Esophagus squamous epithelium (tissue), 5 donors: Measurements from ENCODE around the gene RTP5. TPM values are rescaled to one million over a fixed set of nuclear protein-coding genes. Genes with fewer than 3 reads are reported as not detected.

Experiments
- DNase-seq: peaks from one replicate; lab custom pipeline; 2025; lab: John Stamatoyannopoulos, UW
- H3K27ac ChIP-seq, 4 donors: fragments of 200-600 bp; sonication (generic); one replicate each; pipeline ENCODE4 v1.5.1; 2016 to 2019; ENCODE audit warnings: mild to moderate bottlenecking in 1 of 4
- H3K27me3 ChIP-seq, 4 donors: fragments of 200-600 bp; sonication (generic); 1 replicate in 3 of 4; 2 replicates in 1 of 4; pipeline versions ENCODE4 v1.5.1 to v1.6.0; 2017 to 2021; ENCODE audit warnings: antibody characterized with exemption in 1 of 4
- H3K36me3 ChIP-seq, 3 donors: fragments of 200-600 bp; sonication (generic); one replicate each; pipeline ENCODE4 v1.5.1; 2016 to 2019
- H3K4me1 ChIP-seq, 3 donors: fragments of 200-600 bp; sonication (generic); one replicate each; pipeline ENCODE4 v1.5.1; 2017 to 2019
- H3K4me3 ChIP-seq, 4 donors: fragments of 200-600 bp; sonication (generic); 1 replicate in 3 of 4; 2 replicates in 1 of 4; pipeline ENCODE4 v1.5.1; 2016 to 2019; ENCODE audit warnings: mild to moderate bottlenecking in 2 of 4, moderate library complexity in 1 of 4
- H3K9me3 ChIP-seq, 3 donors: fragments of 200-600 bp; sonication (generic); one replicate each; pipeline ENCODE4 v1.5.1; 2016 to 2019
- CTCF ChIP-seq, 6 experiments: fragments of 450-650 bp in 4 of 6; fragments of 200-600 bp in 2 of 6; sonication (generic) in 2 of 6; IDR thresholded peaks; one replicate each; pipeline ENCODE4 v1.5.1; 2016 to 2019; ENCODE audit warnings: antibody characterized with exemption in 6 of 6, mild to moderate bottlenecking in 4 of 6, moderate library complexity in 4 of 6
- POLR2A ChIP-seq, 4 donors: fragments of 450-650 bp; IDR thresholded peaks; one replicate each; pipeline ENCODE4 v1.6.1; 2017; ENCODE audit warnings: antibody characterized with exemption in 4 of 4, mild to moderate bottlenecking in 4 of 4, moderate library complexity in 3 of 4
- WGBS, 2 donors: methylation state at CpG; one replicate each; pipeline ENCODE4 v1.1.5; 2018; 5-methylcytosine and 5-hydroxymethylcytosine counted together
- intact Hi-C: fragments of 100-400 bp; cut with DNase I; formaldehyde crosslinking; loops from one replicate; pipeline ENCODE4 v1.15.0; 2022
- total RNA-seq, 4 donors: library from RNA; depleted of rRNA; stranded (reverse); fragments of >200 nt; gene quantifications; one replicate each; pipeline ENCODE4 v1.1.0, GENCODE V29; 2016
- donor health status: DM: yes; HTN: yes; CAD: no.

The RTP5 gene
- total RNA-seq, 4 donors from 2014 or later = 0.12 to 0.19 TPM; not detected in 2

- intact Hi-C loops = loop anchor here (10.0 kb wide), 1 partner anchor 142 kb away; the partner anchor contains the start of gene D2HGDH
- Histone ChIP-seq H3K27me3 (peaks cover 0 to 12% (median 0%) of the 10 kb centered on the region in 4 donors), H3K27ac (no peak overlapping the region), H3K36me3 (no peaks in the 10 kb centered on the region), H3K4me1 (peaks cover 4 to 18% (median 8%) of the 10 kb centered on the region in 3 donors), H3K9me3 (no peaks in the 10 kb centered on the region), H3K4me3 (no peak overlapping the region)
- no peak for TF ChIP-seq CTCF (IDR thresholded peaks at IDR 0.05)
- no peak for TF ChIP-seq POLR2A (IDR thresholded peaks at IDR 0.05)
- no peak for DNase-seq
- WGBS, 2 donors = 64 to 80% methylated on average over 2 to 3 of the region's 18 CpGs
Measured at GRCh38 chr2:241876528-241877196, 7.1 kb downstream of the RTP5 start.

GRCh38 chr2:241877197-241877685 lies 7.7 kb downstream of the RTP5 start:
- H3K4me1 ChIP-seq = peaks cover 9 to 24% (median 14%) of the 10 kb centered on the region in 3 donors
- no peak for TF ChIP-seq POLR2A (IDR thresholded peaks at IDR 0.05)
- TF ChIP-seq CTCF (IDR thresholded peaks at IDR 0.05) = no peak
- no peak for DNase-seq
- no peaks in the 10 kb centered on the region for H3K9me3 ChIP-seq
- 48 to 55% methylated on average over 5 to 12 of the region's 16 CpGs for WGBS, 2 donors
- H3K4me3 ChIP-seq = no peak overlapping the region
- no peaks in the 10 kb centered on the region for H3K36me3 ChIP-seq
- H3K27ac ChIP-seq = no peak overlapping the region
- intact Hi-C loops = loop anchor here (10.0 kb wide), 1 partner anchor 142 kb away; the partner anchor contains the start of gene D2HGDH
- peaks cover 0 to 6% (median 0%) of the 10 kb centered on the region in 4 donors for H3K27me3 ChIP-seq

DNA sequence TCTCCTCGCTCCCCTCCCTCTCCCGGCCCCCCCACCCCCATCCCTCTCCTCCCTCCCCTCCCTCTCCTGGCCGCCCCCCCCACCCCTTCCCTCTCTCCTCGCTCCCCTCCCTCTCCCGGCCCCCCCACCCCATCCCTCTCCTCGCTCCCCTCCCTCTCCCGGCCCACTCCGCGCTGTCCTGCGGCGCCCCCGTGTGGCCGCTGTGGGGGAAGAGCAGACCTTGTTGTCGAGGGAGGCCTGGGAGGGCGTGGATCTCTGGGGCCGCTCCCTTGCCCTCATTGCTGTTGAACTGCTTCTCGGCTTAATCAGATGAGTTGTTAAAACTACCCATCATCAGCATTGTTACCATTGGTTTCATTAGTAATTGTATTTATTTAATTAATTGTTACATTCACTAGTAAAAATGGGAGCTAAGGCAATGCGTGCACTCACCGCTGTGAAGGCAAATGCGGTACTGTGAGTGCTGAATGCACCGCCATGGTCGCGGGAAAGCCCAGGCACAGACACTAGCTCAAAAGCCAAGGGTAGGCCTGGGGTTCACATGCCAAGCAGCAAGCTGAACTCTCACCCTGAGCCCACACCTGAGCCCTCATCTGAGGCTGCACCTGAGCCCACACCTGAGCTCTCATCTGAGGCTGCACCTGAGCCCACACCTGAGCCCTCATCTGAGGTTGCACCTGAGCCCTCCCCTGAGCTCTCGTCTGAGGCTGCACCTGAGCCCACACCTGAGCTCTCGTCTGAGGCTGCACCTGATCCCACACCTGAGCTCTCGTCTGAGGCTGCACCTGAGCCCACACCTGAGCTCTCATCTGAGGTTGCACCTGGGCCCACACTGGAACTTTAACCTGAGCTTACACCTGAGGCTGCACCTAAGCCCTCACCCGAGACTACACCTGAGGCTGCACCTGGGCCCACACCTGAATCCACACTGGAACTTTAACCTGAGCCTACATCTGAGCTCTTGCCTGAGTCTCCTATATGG lies 8.8 kb downstream of the RTP5 start:
- TF ChIP-seq POLR2A (IDR thresholded peaks at IDR 0.05) (no peak), CTCF (IDR thresholded peaks at IDR 0.05) (peak; percentile 59 to 75 (median 67))
- Histone ChIP-seq H3K27ac (no peak overlapping the region), H3K27me3 (no peaks in the 10 kb centered on the region), H3K36me3 (no peaks in the 10 kb centered on the region), H3K9me3 (no peaks in the 10 kb centered on the region), H3K4me3 (no peak overlapping the region), H3K4me1 (peaks cover 13 to 34% (median 24%) of the 10 kb centered on the region in 3 donors)
- DNase-seq = no peak
- intact Hi-C loops = loop anchor here (10.0 kb wide), 1 partner anchor 143 kb away; the partner anchor contains the start of gene D2HGDH
- 58 to 62% methylated on average over 10 of the region's 27 CpGs for WGBS, 2 donors

GRCh38 chr2:241879326-241879725 lies 9.8 kb downstream of the RTP5 start:
- Histone ChIP-seq H3K4me1 (peaks cover 13 to 35% (median 26%) of the 10 kb centered on the region in 3 donors), H3K9me3 (no peaks in the 10 kb centered on the region), H3K36me3 (no peaks in the 10 kb centered on the region), H3K27me3 (no peaks in the 10 kb centered on the region), H3K27ac (no peak overlapping the region), H3K4me3 (no peak overlapping the region)
- WGBS, 2 donors = 73 to 88% methylated on average over 1 to 5 of the region's 9 CpGs
- no peak for TF ChIP-seq POLR2A (IDR thresholded peaks at IDR 0.05)
- intact Hi-C loops = loop anchor here (10.0 kb wide), 1 partner anchor 145 kb away; the partner anchor contains the start of gene D2HGDH
- no peak for DNase-seq

GRCh38 chr2:241880311-241881073 lies 11.0 kb downstream of the RTP5 start:
- Histone ChIP-seq H3K4me1 (peaks cover 13 to 35% (median 26%) of the 10 kb centered on the region in 3 donors), H3K27ac (peak overlapping the region; percentile 77 to 91 (median 80)), H3K36me3 (no peaks in the 10 kb centered on the region), H3K4me3 (peak overlapping the region; percentile 47 to 87 (median 54)), H3K9me3 (no peaks in the 10 kb centered on the region), H3K27me3 (no peaks in the 10 kb centered on the region)
- no peak for TF ChIP-seq CTCF (IDR thresholded peaks at IDR 0.05)
- TF ChIP-seq POLR2A (IDR thresholded peaks at IDR 0.05) = no peak
- WGBS, 2 donors = 44 to 79% methylated on average over 4 to 8 of the region's 16 CpGs
- intact Hi-C loops = no loop called here
- DNase-seq = no peak
